ENCODE measurements around the gene ABTB2.

DNA sequence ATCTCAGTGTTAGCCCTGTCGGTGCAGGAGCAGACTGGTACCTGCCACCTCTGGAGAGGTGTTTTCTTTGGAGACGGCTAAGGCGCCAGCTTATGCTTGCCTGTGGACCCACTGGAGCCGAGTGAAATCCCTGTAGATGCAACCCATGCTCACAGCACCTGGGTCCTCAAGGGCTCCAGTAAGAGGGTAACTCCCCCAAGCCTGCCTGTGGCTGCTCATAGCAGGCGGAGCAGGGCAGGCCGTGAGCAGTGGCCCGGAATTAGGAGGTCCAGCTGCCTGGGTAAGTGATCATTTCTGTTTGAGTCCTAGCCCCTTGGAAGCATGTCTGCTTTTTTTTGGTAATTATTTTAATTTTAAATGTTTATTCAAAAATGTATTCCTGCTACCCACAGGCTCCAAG is 208.5 kb downstream of the ABTB2 start:
- TF ChIP-seq, protein P1, sequence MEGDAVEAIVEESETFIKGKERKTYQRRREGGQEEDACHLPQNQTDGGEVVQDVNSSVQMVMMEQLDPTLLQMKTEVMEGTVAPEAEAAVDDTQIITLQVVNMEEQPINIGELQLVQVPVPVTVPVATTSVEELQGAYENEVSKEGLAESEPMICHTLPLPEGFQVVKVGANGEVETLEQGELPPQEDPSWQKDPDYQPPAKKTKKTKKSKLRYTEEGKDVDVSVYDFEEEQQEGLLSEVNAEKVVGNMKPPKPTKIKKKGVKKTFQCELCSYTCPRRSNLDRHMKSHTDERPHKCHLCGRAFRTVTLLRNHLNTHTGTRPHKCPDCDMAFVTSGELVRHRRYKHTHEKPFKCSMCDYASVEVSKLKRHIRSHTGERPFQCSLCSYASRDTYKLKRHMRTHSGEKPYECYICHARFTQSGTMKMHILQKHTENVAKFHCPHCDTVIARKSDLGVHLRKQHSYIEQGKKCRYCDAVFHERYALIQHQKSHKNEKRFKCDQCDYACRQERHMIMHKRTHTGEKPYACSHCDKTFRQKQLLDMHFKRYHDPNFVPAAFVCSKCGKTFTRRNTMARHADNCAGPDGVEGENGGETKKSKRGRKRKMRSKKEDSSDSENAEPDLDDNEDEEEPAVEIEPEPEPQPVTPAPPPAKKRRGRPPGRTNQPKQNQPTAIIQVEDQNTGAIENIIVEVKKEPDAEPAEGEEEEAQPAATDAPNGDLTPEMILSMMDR (IDR thresholded peaks at IDR 0.05): no peak
- TF ChIP-seq POLR2A (IDR thresholded peaks at IDR 0.05): no peak
- no peak for TF ChIP-seq POLR2AphosphoS5 (IDR thresholded peaks at IDR 0.05)

Measured in upper lobe of left lung (tissue), 4 donors.